ENCODE measurements around the gene MNAT1. TPM values are rescaled to one million over a fixed set of nuclear protein-coding genes. Genes with fewer than 3 reads are reported as not detected.

Gene MNAT1
- total RNA-seq, 4 donors from 2014 or later: 8.4 to 25.4 (median 16.7) TPM

DNA sequence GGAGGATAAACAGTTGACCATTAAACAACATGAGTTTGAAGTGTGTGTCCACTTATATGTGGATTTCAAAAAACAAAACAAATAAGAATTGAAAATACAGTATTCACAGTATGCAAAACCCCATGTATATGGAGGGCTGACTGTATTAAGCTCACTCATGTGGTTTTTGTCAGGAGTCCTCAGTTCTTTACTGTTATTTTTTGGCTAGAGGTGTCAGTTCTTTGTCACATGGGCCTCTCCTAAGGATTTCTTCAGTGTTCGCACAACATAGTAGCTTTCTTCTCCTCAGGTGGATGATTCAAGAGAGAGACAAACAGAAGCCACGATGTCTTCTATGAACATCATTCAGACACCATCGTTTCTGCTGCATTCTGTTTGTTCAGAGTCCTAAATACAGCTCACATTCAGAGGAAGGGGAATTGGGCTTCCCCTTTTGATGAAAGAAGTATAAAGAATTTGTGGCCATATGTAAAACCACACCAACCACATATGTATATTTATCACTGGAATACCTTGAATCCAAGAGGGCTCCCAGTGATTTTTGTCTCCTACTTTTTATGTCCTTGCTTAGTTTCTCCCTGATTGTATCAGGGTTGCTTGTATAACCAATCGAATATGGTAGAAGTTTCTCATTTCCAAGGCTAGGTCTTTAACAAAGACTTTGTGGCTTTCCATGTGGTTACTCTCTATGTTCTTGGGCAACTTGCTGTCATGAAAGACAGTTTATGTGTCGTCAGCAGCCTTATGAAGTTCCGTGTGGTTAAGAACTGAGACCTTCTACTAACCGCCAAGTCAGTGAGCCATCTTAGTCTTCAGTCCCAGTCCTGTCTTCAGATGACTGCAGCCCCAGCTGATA lies 18.9 kb downstream of the MNAT1 start:
- intact Hi-C loops (cut with DNase I; ENCODE audit: low total_unique reads): no loop called here
- no peak for TF ChIP-seq POLR2A (IDR thresholded peaks at IDR 0.05)
- TF ChIP-seq, protein P1, sequence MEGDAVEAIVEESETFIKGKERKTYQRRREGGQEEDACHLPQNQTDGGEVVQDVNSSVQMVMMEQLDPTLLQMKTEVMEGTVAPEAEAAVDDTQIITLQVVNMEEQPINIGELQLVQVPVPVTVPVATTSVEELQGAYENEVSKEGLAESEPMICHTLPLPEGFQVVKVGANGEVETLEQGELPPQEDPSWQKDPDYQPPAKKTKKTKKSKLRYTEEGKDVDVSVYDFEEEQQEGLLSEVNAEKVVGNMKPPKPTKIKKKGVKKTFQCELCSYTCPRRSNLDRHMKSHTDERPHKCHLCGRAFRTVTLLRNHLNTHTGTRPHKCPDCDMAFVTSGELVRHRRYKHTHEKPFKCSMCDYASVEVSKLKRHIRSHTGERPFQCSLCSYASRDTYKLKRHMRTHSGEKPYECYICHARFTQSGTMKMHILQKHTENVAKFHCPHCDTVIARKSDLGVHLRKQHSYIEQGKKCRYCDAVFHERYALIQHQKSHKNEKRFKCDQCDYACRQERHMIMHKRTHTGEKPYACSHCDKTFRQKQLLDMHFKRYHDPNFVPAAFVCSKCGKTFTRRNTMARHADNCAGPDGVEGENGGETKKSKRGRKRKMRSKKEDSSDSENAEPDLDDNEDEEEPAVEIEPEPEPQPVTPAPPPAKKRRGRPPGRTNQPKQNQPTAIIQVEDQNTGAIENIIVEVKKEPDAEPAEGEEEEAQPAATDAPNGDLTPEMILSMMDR (IDR thresholded peaks at IDR 0.05): no peak
- no peak overlapping the region for H3K4me3 ChIP-seq (ENCODE audit: low read depth, poor library complexity, severe bottlenecking)
- 86 to 89% methylated on average over 7 of the region's 7 CpGs for WGBS, 2 donors
- no peak for DNase-seq (ENCODE audit: low spot score in 2 of 2)

DNA sequence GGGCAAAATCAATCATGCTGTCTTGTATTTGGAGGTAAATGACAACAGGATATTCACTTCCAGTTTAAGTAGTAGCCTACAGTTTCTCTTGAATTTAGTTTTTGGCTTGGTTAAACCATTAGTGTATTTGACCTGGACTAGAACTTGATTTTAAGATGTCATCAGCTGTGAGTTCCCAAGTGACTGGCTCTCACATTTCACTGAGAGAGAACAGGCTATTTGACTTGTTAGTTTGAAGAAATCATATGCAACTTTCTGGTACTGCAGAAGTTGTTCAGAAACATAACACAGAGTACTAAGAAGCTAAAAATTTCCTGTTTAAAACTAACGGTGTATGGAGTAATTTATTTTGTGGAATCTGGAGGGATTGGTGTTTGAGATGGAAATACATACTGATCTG lies 22.3 kb downstream of the MNAT1 start:
- intact Hi-C loops (cut with DNase I; ENCODE audit: low total_unique reads): no loop called here
- DNase-seq (ENCODE audit: low spot score in 2 of 2): no peak
- H3K4me3 ChIP-seq (ENCODE audit: low read depth, poor library complexity, severe bottlenecking): no peak overlapping the region
- 34 to 46% methylated on average over 1 of the region's 1 CpG for WGBS, 2 donors
- no peak for TF ChIP-seq POLR2A (IDR thresholded peaks at IDR 0.05)
- TF ChIP-seq, protein P1 (IDR thresholded peaks at IDR 0.05): no peak

DNA sequence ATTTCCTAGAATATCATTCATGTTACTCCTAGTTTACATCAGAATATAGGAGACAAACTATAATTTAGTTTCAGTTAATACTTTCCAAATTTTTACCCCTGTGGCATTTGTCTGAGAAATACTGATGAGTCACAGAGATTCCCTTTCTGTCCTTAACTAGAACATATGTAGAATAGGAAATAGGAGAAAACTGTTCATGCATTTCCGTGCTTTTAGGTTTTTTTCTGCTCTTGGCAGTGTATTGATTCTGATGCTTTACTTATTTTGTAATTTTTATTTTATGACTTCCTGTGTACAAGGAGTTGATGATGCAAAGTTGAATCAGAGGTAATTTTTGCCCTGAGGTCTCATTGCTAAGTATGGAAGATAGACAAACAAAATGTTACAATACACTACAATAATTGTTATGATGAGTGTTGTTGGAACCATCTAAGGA lies 23.0 kb downstream of the MNAT1 start:
- intact Hi-C loops (cut with DNase I; ENCODE audit: low total_unique reads): no loop called here
- DNase-seq (ENCODE audit: low spot score in 2 of 2): no peak
- 35 to 46% methylated on average over 1 of the region's 1 CpG for WGBS, 2 donors
- no peak overlapping the region for H3K4me3 ChIP-seq (ENCODE audit: low read depth, poor library complexity, severe bottlenecking)
- TF ChIP-seq, protein P1 (IDR thresholded peaks at IDR 0.05): no peak
- no peak for TF ChIP-seq POLR2A (IDR thresholded peaks at IDR 0.05)

DNA sequence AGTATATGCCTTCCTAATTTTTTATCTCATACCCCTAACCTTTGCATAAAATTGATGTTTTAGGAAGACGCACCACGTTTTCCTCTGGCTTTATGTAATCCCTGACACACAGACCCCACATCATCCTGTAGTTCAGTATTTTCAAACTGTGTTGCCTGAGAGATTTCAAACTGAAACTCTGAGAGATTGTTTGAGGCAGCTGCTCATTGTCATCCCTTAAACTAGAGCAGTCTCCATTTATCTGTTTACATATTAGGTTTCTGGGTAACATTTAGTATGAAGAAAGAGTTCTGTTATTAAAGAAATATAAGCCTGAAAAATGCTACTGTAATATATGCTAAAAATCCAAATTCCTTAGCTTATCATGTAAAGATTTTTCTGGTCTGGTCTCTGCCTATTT lies 24.3 kb downstream of the MNAT1 start:
- WGBS, 2 donors: 83 to 87% methylated on average over 2 of the region's 2 CpGs
- DNase-seq (ENCODE audit: low spot score in 2 of 2): no peak
- intact Hi-C loops (cut with DNase I; ENCODE audit: low total_unique reads): no loop called here
- H3K4me3 ChIP-seq (ENCODE audit: low read depth, poor library complexity, severe bottlenecking): no peak overlapping the region
- TF ChIP-seq, protein P1 (IDR thresholded peaks at IDR 0.05): no peak
- TF ChIP-seq POLR2A (IDR thresholded peaks at IDR 0.05): no peak

DNA sequence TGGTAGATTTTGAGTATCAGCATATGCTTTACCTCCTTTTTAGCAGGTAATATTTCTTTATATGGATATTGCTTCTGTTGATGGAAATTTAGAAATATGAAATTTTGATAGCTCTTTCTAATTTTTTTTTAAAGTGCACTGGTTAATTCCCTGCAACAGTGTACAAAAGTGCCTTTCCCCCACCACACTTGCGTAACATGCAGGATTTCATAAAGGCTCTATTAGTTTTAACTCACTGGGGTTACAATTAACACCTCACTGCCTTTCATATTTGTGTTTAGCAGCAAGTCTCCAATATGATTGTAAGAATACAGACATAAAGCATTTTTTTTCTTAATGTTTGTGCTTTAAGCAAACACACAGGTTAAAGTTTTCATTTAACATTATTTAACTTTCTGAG lies 25.6 kb downstream of the MNAT1 start:
- intact Hi-C loops (cut with DNase I; ENCODE audit: low total_unique reads): no loop called here
- TF ChIP-seq POLR2A (IDR thresholded peaks at IDR 0.05): no peak
- TF ChIP-seq, protein P1 (IDR thresholded peaks at IDR 0.05): no peak
- WGBS, 2 donors: 95 to 98% methylated on average over 1 of the region's 1 CpG
- H3K4me3 ChIP-seq (ENCODE audit: low read depth, poor library complexity, severe bottlenecking): no peak overlapping the region
- no peak for DNase-seq (ENCODE audit: low spot score in 2 of 2)

All from lower leg skin (tissue), 4 donors.